Thyroid gland (tissue), 4 donors: ENCODE data around the gene F11R. TPM values are rescaled to one million over a fixed set of nuclear protein-coding genes. Genes with fewer than 3 reads are reported as not detected.

ENCODE experiments used
- DNase-seq, 2 donors: peaks; one replicate each; pipeline ENCODE4 v3.0.0-alpha.2; 2019
- H3K27ac ChIP-seq, 3 donors: fragments of 200-600 bp; sonication (generic); 1 replicate in 2 of 3; 2 replicates in 1 of 3; pipeline ENCODE4 v1.5.1; 2016 to 2019; ENCODE audit warnings: mild to moderate bottlenecking in 1 of 3, moderate library complexity in 1 of 3
- H3K27me3 ChIP-seq: fragments of 200-600 bp; sonication (generic); one replicate; pipeline ENCODE4 v1.5.1; 2019
- H3K36me3 ChIP-seq, 2 donors: fragments of 200-600 bp; sonication (generic); one replicate each; pipeline ENCODE4 v1.5.1; 2016 to 2019
- H3K4me1 ChIP-seq, 2 donors: fragments of 200-600 bp; sonication (generic); one replicate each; pipeline ENCODE4 v1.5.1; 2017 to 2019
- H3K4me3 ChIP-seq, 3 donors: fragments of 200-600 bp; sonication (generic); replicated peaks in 1 of 3; 1 replicate in 2 of 3; 2 replicates in 1 of 3; pipeline ENCODE4 v1.5.1; 2016; ENCODE audit warnings: mild to moderate bottlenecking in 1 of 3
- H3K9me3 ChIP-seq: fragments of 200-600 bp; sonication (generic); one replicate; pipeline ENCODE4 v1.5.1; 2017
- CTCF ChIP-seq, 6 experiments: fragments of 200-600 bp in 3 of 6; fragments of 450-650 bp in 3 of 6; sonication (generic) in 3 of 6; IDR thresholded peaks; one replicate each; pipeline ENCODE4 v1.5.1; 2016 to 2019; ENCODE audit warnings: antibody characterized with exemption in 6 of 6, mild to moderate bottlenecking in 2 of 6, inconsistent platforms in 1 of 6, moderate library complexity in 1 of 6
- POLR2A ChIP-seq, 2 donors: fragments of 450-650 bp; IDR thresholded peaks; one replicate each; pipeline ENCODE4 v1.6.1; 2017; ENCODE audit warnings: antibody characterized with exemption in 2 of 2, mild to moderate bottlenecking in 2 of 2, moderate library complexity in 1 of 2
- WGBS, 2 donors: methylation state at CpG; one replicate each; pipeline ENCODE4 v1.1.5; 2017; 5-methylcytosine and 5-hydroxymethylcytosine counted together
- intact Hi-C: fragments of 100-400 bp; cut with DNase I; formaldehyde crosslinking; loops from one replicate; pipeline ENCODE4 v1.15.1; 2023
- total RNA-seq, 4 donors: library from RNA; depleted of rRNA; stranded (reverse); fragments of >200 nt; gene quantifications; one replicate each; pipeline ENCODE4 v1.2.3, GENCODE V29; 2016

F11R gene
- total RNA-seq, 4 donors from 2014 or later = 80.8 to 122 (median 98.3) TPM

DNA sequence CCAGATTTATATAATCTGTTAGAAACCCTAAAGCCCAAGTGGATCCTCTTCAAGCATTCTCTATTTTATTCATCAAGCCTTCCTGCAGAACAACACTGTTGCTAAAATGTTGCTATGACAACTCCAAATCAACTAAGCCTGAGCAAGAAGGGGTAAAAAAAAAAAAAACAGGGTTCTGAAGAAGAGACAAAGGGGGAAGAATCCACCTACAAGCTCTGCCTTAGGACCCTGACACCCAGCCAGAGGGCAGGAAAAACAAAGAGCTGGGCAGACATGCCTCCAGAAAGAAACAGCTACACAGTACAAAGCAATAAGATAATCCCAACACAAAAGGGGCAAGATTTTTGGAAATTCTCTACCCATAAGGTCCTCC is 23.6 kb upstream of the F11R start:
- Histone ChIP-seq H3K4me3 (peak overlapping the region in 2 of 3 donors; percentile 89 to 91), H3K9me3 (no peaks in the 10 kb centered on the region), H3K4me1 (peaks cover 11 to 20% of the 10 kb centered on the region in 2 donors), H3K36me3 (peaks cover 29 to 32% of the 10 kb centered on the region in 2 donors), H3K27me3 (no peaks in the 10 kb centered on the region), H3K27ac (peak overlapping the region; percentile 71 to 97 (median 97))
- no peak for DNase-seq
- TF ChIP-seq CTCF (IDR thresholded peaks at IDR 0.05) (no peak), POLR2A (IDR thresholded peaks at IDR 0.05) (no peak)
- intact Hi-C loops = loop anchor here (5.0 to 10.0 kb wide), 2 partner anchors 42 to 50 kb away; partner anchors contain the start of gene KLHDC9

- Histone ChIP-seq H3K36me3 (peaks cover 32 to 35% of the 10 kb centered on the region in 2 donors), H3K4me3 (no peak overlapping the region), H3K27ac (peak overlapping the region in 2 of 3 donors; percentile 44 to 86), H3K9me3 (no peaks in the 10 kb centered on the region), H3K4me1 (peaks cover 30 to 33% of the 10 kb centered on the region in 2 donors), H3K27me3 (no peaks in the 10 kb centered on the region)
- DNase-seq = no peak
- no peak for TF ChIP-seq POLR2A (IDR thresholded peaks at IDR 0.05)
- no peak for TF ChIP-seq CTCF (IDR thresholded peaks at IDR 0.05)
- intact Hi-C loops = no loop called here
- 93 to 100% methylated on average over 4 to 5 of the region's 5 CpGs for WGBS, 2 donors
Measured at GRCh38 chr1:161039546-161039945, 18.6 kb upstream of the F11R start.

DNA sequence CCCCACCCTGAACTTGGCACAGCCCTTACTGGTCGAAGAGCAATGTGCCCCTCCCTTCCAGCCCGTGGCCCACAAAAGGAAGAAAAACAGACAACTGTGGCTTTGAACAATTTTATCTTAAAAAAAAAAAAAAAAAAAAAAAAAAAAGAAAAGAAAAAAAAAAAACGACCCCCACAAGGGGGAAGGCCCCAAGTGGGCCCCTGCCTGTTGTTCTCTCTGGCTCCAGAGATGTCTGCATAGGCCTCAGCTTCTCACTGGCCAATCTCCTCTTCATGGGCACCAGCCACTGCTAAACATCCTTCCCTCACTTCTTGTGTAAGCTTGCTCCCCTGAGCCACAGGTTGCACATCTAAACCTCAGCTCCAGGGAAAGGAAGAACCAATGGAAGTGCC is 18.2 kb upstream of the F11R start:
- peak overlapping the region in 1 of 3 donors; percentile 60 for H3K4me3 ChIP-seq
- no peaks in the 10 kb centered on the region for H3K27me3 ChIP-seq
- DNase-seq = no peak
- intact Hi-C loops = no loop called here
- WGBS, 2 donors = 10 to 18% methylated on average over 3 of the region's 3 CpGs
- peaks cover 32 to 35% of the 10 kb centered on the region in 2 donors for H3K36me3 ChIP-seq
- peak overlapping the region in 2 of 3 donors; percentile 44 to 86 for H3K27ac ChIP-seq
- peaks cover 26 to 29% of the 10 kb centered on the region in 2 donors for H3K4me1 ChIP-seq
- TF ChIP-seq POLR2A (IDR thresholded peaks at IDR 0.05) (no peak), CTCF (IDR thresholded peaks at IDR 0.05) (no peak)
- H3K9me3 ChIP-seq = no peaks in the 10 kb centered on the region

DNA sequence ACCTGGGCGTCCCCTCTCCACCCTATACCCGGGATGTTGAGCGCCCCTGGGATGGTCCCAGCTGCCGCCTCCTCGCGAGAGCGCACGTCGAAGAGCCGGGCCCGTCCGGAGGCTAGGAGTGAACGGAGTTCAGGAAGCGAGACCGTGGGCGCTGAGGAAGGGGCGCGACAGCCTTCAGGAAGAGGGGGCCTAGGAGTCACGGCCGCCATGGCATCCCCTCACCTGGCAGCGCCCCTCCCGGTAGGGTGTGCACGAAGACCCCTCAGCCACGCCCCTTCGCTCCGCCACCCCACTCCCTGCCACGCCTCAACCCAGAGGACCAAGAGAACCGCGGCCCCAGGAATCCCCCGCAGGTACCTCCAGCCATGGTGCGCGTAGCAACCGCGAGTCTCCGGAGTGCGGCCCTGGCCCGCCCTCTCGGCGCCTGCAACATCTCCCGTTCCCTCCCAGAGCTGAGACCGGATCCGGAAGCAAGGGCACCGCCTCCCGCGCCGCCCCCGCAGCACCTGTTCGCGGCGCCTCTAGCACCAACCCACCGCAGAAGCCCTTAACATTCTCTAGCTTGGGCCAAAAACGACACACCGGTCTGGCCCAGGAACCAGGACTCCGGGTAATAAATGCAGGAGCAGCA is 17.7 kb upstream of the F11R start, which contains the start of gene TSTD1:
TSS of gene TSTD1 (minus strand) at position 442 of the 631 bp plus-strand sequence. CDS start at position 367, 75 bp downstream.
- Histone ChIP-seq H3K27ac (peak within 1 kb of the TSS; percentile 53 to 86 (median 70)), H3K4me3 (peak within 1 kb of the TSS; percentile 45 to 88 (median 60)), H3K9me3 (no peaks in the 10 kb centered on the region), H3K27me3 (no peaks in the 10 kb centered on the region), H3K36me3 (peaks cover 32 to 35% of the 10 kb centered on the region in 2 donors), H3K4me1 (peaks cover 22 to 24% of the 10 kb centered on the region in 2 donors)
- TF ChIP-seq POLR2A (IDR thresholded peaks at IDR 0.05) = peak; percentile 44 to 86
- peak in 1 of 6 experiments; percentile 13 for TF ChIP-seq CTCF (IDR thresholded peaks at IDR 0.05)
- DNase-seq = peak; percentile 93 to 95
- intact Hi-C loops = no loop called here
- WGBS, 2 donors = 23 to 28% methylated on average over 29 to 30 of the region's 54 CpGs
